Prostate gland (tissue), 2 donors: ENCODE data around the gene RHEB.

Experiments
- CTCF ChIP-seq, 4 experiments: fragments of 200-600 bp in 2 of 4; fragments of 450-650 bp in 2 of 4; sonication (generic) in 2 of 4; IDR thresholded peaks; 1 replicate in 3 of 4; 2 replicates in 1 of 4; pipeline ENCODE4 v1.5.1; 2016 to 2019; ENCODE audit warnings: antibody characterized with exemption in 4 of 4, mild to moderate bottlenecking in 2 of 4, moderate library complexity in 2 of 4
- POLR2A ChIP-seq: fragments of 450-650 bp; IDR thresholded peaks from one replicate; pipeline ENCODE4 v1.6.1; 2016; ENCODE audit warnings: antibody characterized with exemption, mild to moderate bottlenecking

GRCh38 chr7:151551820-151552219 lies 32.1 kb upstream of the RHEB start:
- TF ChIP-seq POLR2A = no peak
- no peak for TF ChIP-seq CTCF (IDR thresholded peaks at IDR 0.05)
